NCI-H1930 (cell line): ENCODE measurements around the gene RFX3.
"Not testable (repeated sequence)": the region's sequence is repeated elsewhere in the genome, so short reads cannot be mapped to it uniquely, and the experiment has no call there.

Experiments used
- DNase-seq, 2 experiments: peaks; one replicate each; lab custom pipeline; 2025; lab: John Stamatoyannopoulos, UW

The RFX3 gene

GRCh38 chr9:3359048-3359692, 166.6 kb downstream of the RFX3 start:
- DNase-seq: no peak

- no peak for DNase-seq
Measured at GRCh38 chr9:3348169-3348568, 177.6 kb downstream of the RFX3 start.

GRCh38 chr9:3346549-3346948, 179.3 kb downstream of the RFX3 start:
- DNase-seq: no peak

- no peak for DNase-seq
Measured at GRCh38 chr9:3343671-3344070, 182.1 kb downstream of the RFX3 start.

- no peak for DNase-seq
Measured at GRCh38 chr9:3342159-3342777, 183.5 kb downstream of the RFX3 start.

GRCh38 chr9:3337515-3338225, 188.1 kb downstream of the RFX3 start:
- no peak for DNase-seq

- no peak for DNase-seq
Measured at GRCh38 chr9:3336951-3337350, 188.8 kb downstream of the RFX3 start.

- DNase-seq: no peak
Measured at GRCh38 chr9:3332802-3333201, 193.0 kb downstream of the RFX3 start.

GRCh38 chr9:3331801-3332200, 194.0 kb downstream of the RFX3 start:
- no peak for DNase-seq

- no peak for DNase-seq
Measured at GRCh38 chr9:3330792-3331420, 194.9 kb downstream of the RFX3 start.

GRCh38 chr9:3329361-3329760, 196.4 kb downstream of the RFX3 start:
- DNase-seq: no peak

GRCh38 chr9:3323714-3324113, 202.1 kb downstream of the RFX3 start:
- DNase-seq: no peak

GRCh38 chr9:3321186-3321585, 204.6 kb downstream of the RFX3 start:
- DNase-seq: no peak

- DNase-seq: not testable (repeated sequence)
Measured at GRCh38 chr9:3312595-3312994, 213.2 kb downstream of the RFX3 start.

GRCh38 chr9:3308609-3309008, 217.2 kb downstream of the RFX3 start:
- no peak for DNase-seq

- DNase-seq: not testable (repeated sequence)
Measured at GRCh38 chr9:3304388-3304787, 221.4 kb downstream of the RFX3 start.

GRCh38 chr9:3299872-3300271, 225.9 kb downstream of the RFX3 start:
- DNase-seq: no peak

- no peak for DNase-seq
Measured at GRCh38 chr9:3296536-3296935, 229.3 kb downstream of the RFX3 start.

GRCh38 chr9:3292311-3292710, 233.5 kb downstream of the RFX3 start:
- DNase-seq: no peak

GRCh38 chr9:3290231-3290840, 235.5 kb downstream of the RFX3 start:
- peak in 1 of 2 experiments; percentile 19 for DNase-seq

GRCh38 chr9:3288686-3289085, 237.1 kb downstream of the RFX3 start:
- DNase-seq: no peak

- no peak for DNase-seq
Measured at GRCh38 chr9:3285365-3286161, 240.2 kb downstream of the RFX3 start.
